Ovary (tissue), 9 donors: Measurements from ENCODE around the gene VILL. TPM values are rescaled to one million over a fixed set of nuclear protein-coding genes. Genes with fewer than 3 reads are reported as not detected.
A peak's percentile ranks its signal among the peaks of the same experiment; 100 is the strongest.

ENCODE experiments used
- DNase-seq, 5 donors: peaks; one replicate each; pipeline ENCODE4 v3.0.0-alpha.2; 2019 to 2020
- H3K27ac ChIP-seq, 2 donors: fragments of 200-600 bp; one replicate each; pipeline versions ENCODE4 v1.5.1 to v1.8.0; 2019 to 2022
- H3K27me3 ChIP-seq: fragments of 200-600 bp; one replicate; pipeline ENCODE4 v1.8.0; 2022
- H3K36me3 ChIP-seq: fragments of 200-600 bp; sonication (generic); one replicate; pipeline ENCODE4 v1.5.1; 2019
- H3K4me1 ChIP-seq: one replicate; pipeline ENCODE4 v1.8.1; 2013; ENCODE audit warnings: mild to moderate bottlenecking, moderate library complexity; ENCODE audit not compliant: insufficient read depth
- H3K4me3 ChIP-seq: fragments of 200-600 bp; sonication (generic); one replicate; pipeline ENCODE4 v1.5.1; 2017
- H3K9me3 ChIP-seq, 2 donors: fragments of 200-600 bp in 1 of 2; sonication (generic) in 1 of 2; one replicate each; pipeline versions ENCODE4 v1.5.1 to v1.8.1; 2013 to 2019; ENCODE audit warnings: mild to moderate bottlenecking in 1 of 2, moderate library complexity in 1 of 2
- CTCF ChIP-seq, 3 donors: fragments of 450-650 bp in 2 of 3; fragments of 200-600 bp in 1 of 3; IDR thresholded peaks; one replicate each; pipeline versions ENCODE4 v1.5.1 to v1.8.0; 2016 to 2022; ENCODE audit warnings: antibody characterized with exemption in 3 of 3, mild to moderate bottlenecking in 1 of 3
- EP300 ChIP-seq: sonication (generic); formaldehyde crosslinking; IDR thresholded peaks from one replicate; pipeline ENCODE4 v1.6.1; 2017; ENCODE audit warnings: antibody characterized with exemption
- POLR2A ChIP-seq: fragments of 450-650 bp; IDR thresholded peaks from one replicate; pipeline ENCODE4 v1.6.1; 2017; ENCODE audit warnings: antibody characterized with exemption, mild to moderate bottlenecking, moderate library complexity
- WGBS, 3 donors: extraction: QIAGEN DNeasy Blood & Tissue Kit in 1 of 3; methylation state at CpG; one replicate each; pipeline versions ENCODE4 v1.1.5 to v1.1.7; 2013 to 2017; 5-methylcytosine and 5-hydroxymethylcytosine counted together
- intact Hi-C, 4 donors: fragments of 100-400 bp; cut with DNase I; formaldehyde crosslinking; loops; one replicate each; pipeline versions ENCODE4 v1.11.0 to v1.15.1; 2022 to 2023
- polyA plus RNA-seq, 2 donors: library from polyadenylated mRNA; stranded (reverse); fragments of 200-250 nt in 1 of 2; fragments of 350-450 nt in 1 of 2; fragmentation: Illumina TruSeq in 1 of 2; extraction: RNeasy Lipid Tissue Mini Kit (QIAGEN cat#74804) in 1 of 2; gene quantifications; one replicate each; pipeline ENCODE4 v1.2.3, GENCODE V29; 2013 to 2014
- total RNA-seq, 7 donors: library from RNA; depleted of rRNA in 2 of 7; stranded (reverse); fragments of >200 nt in 2 of 7; fragmentation: NEBNext Ultra II Directional in 3 of 7; extraction: Animal tissue kit (Norgen Biotek cat#: 25700) in 3 of 7; gene quantifications; one replicate each; pipeline versions ENCODE4 v1.1.0 to v1.2.4, GENCODE V29; 2016 to 2023
- donor health status: DM: no; HTN: no; CAD: no; lungs with moderate emphysema.
- donor health status: DM: no; HTN: no; CAD: no.
- donor health status: Bipolar disorder and iron deficiency.
- donor health status: DM: yes; HTN: yes; CAD: no.
- donor health status: DM: no; HTN: no; CAD: no.
- donor health status: DM: yes; HTN: yes; CAD: no.

VILL gene
- total and polyA plus RNA-seq, 9 donors: 4.8 to 13.2 (median 8.8) TPM

GRCh38 chr3:37982331-37982730, 8.3 kb upstream of the VILL start:
- Histone ChIP-seq H3K4me3 (no peak overlapping the region), H3K9me3 (no peaks in the 10 kb centered on the region), H3K27me3 (no peaks in the 10 kb centered on the region), H3K36me3 (no peaks in the 10 kb centered on the region), H3K4me1 (no peaks in the 10 kb centered on the region), H3K27ac (no peak overlapping the region)
- no peak for DNase-seq
- intact Hi-C loops: no loop called here
- TF ChIP-seq CTCF (IDR thresholded peaks at IDR 0.05) (no peak), EP300 (no peak), POLR2A (no peak)
- WGBS, 3 donors: 10 to 33% (median 20%) methylated on average over 1 of the region's 1 CpG

GRCh38 chr3:37984051-37984450, 6.5 kb upstream of the VILL start:
- H3K27ac ChIP-seq: no peak overlapping the region
- H3K9me3 ChIP-seq: no peaks in the 10 kb centered on the region
- H3K4me3 ChIP-seq: no peak overlapping the region
- H3K36me3 ChIP-seq: no peaks in the 10 kb centered on the region
- 86 to 89% (median 87%) methylated on average over 7 of the region's 7 CpGs for WGBS, 3 donors
- DNase-seq: peak in 2 of 5 donors; percentile 4 to 13
- intact Hi-C loops: no loop called here
- H3K27me3 ChIP-seq: no peaks in the 10 kb centered on the region
- H3K4me1 ChIP-seq: no peaks in the 10 kb centered on the region
- TF ChIP-seq POLR2A: no peak
- no peak for TF ChIP-seq CTCF (IDR thresholded peaks at IDR 0.05)
- TF ChIP-seq EP300: no peak

GRCh38 chr3:37984596-37984995, 6.0 kb upstream of the VILL start:
- intact Hi-C loops: no loop called here
- Histone ChIP-seq H3K4me1 (no peaks in the 10 kb centered on the region), H3K36me3 (no peaks in the 10 kb centered on the region), H3K4me3 (no peak overlapping the region), H3K9me3 (no peaks in the 10 kb centered on the region), H3K27ac (no peak overlapping the region), H3K27me3 (no peaks in the 10 kb centered on the region)
- WGBS, 3 donors: 86 to 93% (median 88%) methylated on average over 7 of the region's 7 CpGs
- peak in 2 of 5 donors; percentile 1 to 7 for DNase-seq
- TF ChIP-seq EP300: no peak
- TF ChIP-seq POLR2A: no peak
- no peak for TF ChIP-seq CTCF (IDR thresholded peaks at IDR 0.05)

GRCh38 chr3:37985637-37986320, 4.8 kb upstream of the VILL start:
- H3K27me3 ChIP-seq: no peaks in the 10 kb centered on the region
- H3K36me3 ChIP-seq: no peaks in the 10 kb centered on the region
- no peak overlapping the region for H3K4me3 ChIP-seq
- H3K9me3 ChIP-seq: no peaks in the 10 kb centered on the region
- no peak overlapping the region for H3K27ac ChIP-seq
- H3K4me1 ChIP-seq: no peaks in the 10 kb centered on the region
- TF ChIP-seq EP300 (no peak), POLR2A (no peak), CTCF (IDR thresholded peaks at IDR 0.05) (no peak)
- peak in 1 of 5 donors; percentile 17 for DNase-seq
- 69 to 80% (median 75%) methylated on average over 8 of the region's 8 CpGs for WGBS, 3 donors
- intact Hi-C loops: no loop called here
